ENCODE data around the gene PEX11G.

GRCh38 chr19:7441468-7442146, 47.2 kb downstream of the PEX11G start:
- TF ChIP-seq ZFX (IDR thresholded peaks at IDR 0.05) (no peak), CTCF (conservative IDR thresholded peaks at IDR 0.05) (no peak)
